Gastroesophageal sphincter (tissue), 3 donors: Measurements from ENCODE around the gene CDCP2.

Experiments
- CTCF ChIP-seq, 4 experiments: fragments of 200-600 bp in 2 of 4; fragments of 450-650 bp in 2 of 4; sonication (generic) in 1 of 4; IDR thresholded peaks; one replicate each; pipeline ENCODE4 v1.5.1; 2017 to 2019; ENCODE audit warnings: antibody characterized with exemption in 4 of 4, mild to moderate bottlenecking in 2 of 4, moderate library complexity in 2 of 4
- POLR2A ChIP-seq, 2 donors: fragments of 450-650 bp; IDR thresholded peaks; one replicate each; pipeline ENCODE4 v1.6.1; 2017; ENCODE audit warnings: antibody characterized with exemption in 2 of 2, mild to moderate bottlenecking in 2 of 2, moderate library complexity in 1 of 2

DNA sequence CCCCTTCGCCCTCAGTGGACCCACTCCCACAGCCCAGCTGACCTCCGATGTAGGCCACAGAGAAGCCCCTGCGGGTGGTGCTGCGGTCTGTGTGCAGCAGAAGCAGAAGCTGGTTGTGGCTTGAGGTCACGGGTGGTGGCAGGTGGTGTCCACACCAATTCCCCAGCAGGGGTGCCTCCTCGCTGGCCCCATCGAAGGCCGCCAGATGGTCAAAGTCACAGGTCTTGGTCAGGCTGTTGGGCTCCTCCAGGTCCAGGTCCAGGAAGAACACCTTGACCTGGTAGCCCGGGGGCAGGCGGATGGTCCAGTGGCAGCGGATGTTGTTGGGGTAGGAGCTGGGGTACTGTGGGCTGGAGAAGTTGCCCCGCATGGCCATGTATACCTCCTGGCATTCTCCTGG is 13.1 kb downstream of the CDCP2 start:
- TF ChIP-seq CTCF (IDR thresholded peaks at IDR 0.05) (no peak), POLR2A (IDR thresholded peaks at IDR 0.05) (no peak)
